Stimulated activated CD8-positive, alpha-beta memory T cell treated with anti-CD3 and anti-CD28 coated beads, Interleukin-7, amount 100 ng/mL, for 4 hours (primary cell): ENCODE measurements around the gene MAGEB2.
"Not testable (repeated sequence)": the region's sequence is repeated elsewhere in the genome, so short reads cannot be mapped to it uniquely, and the experiment has no call there.

ENCODE experiments used
- DNase-seq, 2 donors: peaks; one replicate each; pipeline ENCODE4 v3.0.0-alpha.2; 2020; ENCODE audit warnings: low read depth in 2 of 2

Gene MAGEB2

DNA sequence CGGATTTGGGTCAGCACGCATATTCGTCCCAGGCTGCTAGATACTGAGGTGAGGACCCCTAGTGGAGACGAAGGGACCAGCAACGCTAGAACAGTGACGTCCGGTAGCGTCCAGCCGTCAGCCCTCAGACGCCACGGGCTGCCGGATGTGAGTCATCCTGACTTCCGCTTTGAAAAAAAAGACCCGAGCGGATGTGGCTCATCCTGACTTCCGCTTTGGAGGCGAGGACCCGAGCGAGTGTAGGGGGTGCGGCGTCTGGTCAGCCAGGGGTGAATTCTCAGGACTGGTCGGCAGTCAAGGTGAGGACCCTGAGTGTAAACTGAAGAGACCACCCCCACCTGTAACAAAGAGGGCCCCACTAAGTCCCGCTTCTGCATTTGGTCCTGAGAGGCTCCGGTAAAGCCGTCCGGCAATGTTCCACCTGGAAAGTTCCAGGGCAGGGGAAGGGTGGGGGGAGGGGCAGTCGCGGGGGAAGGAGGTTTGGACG is at the start of gene MAGEB2:
Gene MAGEB2 (plus strand): TSS at position 207 of the 487 bp plus-strand sequence. CDS start 3,018 bp downstream, outside the sequence.
- DNase-seq: no peak

GRCh38 chrX:30170900-30171299 is 44.5 kb upstream of the MAGEB2 start:
- no peak for DNase-seq

GRCh38 chrX:30181353-30181752 is 34.0 kb upstream of the MAGEB2 start:
- no peak for DNase-seq

DNA sequence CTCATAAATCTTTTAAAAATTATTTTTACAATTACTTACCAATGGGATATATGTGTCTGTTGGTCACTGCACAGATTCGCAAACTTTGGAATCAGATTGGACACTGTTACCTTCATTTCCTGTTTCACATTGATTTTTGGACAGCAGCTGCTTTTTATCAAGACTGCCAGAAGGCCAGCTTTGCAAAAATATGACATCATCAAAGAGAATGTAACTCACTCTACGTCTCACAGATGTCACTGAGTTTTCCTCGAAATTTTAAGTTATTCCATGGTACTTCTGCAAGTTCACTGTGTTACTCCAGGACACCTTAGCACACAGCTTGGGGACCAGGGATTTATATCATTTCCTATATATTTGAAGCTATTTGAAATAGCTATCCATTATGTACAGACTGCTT is 31.8 kb upstream of the MAGEB2 start:
- DNase-seq: no peak

DNA sequence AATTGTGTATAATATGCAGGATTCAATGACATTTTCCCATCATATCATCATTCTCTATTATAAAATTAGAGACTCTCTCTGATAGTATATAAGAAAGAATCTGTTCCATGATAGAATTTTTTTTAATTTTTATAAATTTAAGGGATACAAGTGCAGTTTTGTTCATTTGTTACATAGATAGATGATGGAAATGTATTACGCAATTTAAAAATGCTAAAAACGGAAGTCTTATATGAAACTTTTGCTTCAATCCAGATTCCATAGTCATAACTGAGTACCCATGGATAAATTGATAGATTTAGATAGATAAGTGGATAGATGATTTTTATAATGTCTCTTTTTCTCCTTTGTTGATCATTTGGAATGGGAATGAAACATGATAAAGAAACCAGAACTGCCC is 24.9 kb upstream of the MAGEB2 start:
- no peak for DNase-seq

- DNase-seq: not testable (repeated sequence)
Measured at GRCh38 chrX:30193910-30194309, 21.5 kb upstream of the MAGEB2 start.

DNA sequence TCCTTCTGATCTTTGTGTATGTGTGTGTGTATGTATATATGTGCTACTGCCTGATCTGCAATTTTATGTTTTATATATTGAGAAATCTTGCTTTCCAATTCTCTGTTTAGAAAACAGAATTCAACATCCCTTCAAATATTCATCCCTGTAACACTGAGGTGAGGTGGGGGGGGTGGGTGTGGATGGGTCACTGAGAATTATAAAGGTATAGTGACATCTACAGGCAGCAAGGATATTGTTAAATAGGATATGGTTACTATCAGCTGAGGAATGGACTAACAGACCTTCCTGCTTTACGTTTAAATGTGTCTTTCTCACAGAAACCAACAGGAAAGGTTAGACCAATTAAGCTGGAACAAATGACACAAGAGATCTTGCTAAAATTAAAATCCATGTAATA is 19.0 kb upstream of the MAGEB2 start:
- no peak for DNase-seq

DNA sequence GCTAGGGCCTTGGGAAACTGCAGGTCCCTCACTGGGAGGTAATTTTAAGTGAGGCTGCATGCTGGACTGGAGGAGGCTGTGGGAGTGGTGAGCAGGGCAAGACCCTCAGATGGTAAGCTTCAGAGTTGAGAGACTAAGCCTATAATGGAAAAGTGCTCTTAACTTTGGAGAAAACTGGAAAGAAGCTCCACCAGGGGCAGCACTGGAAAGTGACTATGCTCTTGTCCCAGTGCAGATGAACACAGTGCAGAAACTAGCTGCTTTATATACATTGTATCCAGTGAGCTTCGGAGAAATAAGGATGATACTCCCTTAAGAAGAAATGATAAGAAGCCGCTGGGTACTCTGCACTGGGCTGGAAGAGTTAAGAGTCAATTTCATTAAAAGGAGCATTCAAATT is 3.2 kb upstream of the MAGEB2 start:
- no peak for DNase-seq

- DNase-seq: no peak
Measured at GRCh38 chrX:30217465-30217864, 2.1 kb downstream of the MAGEB2 start.

DNA sequence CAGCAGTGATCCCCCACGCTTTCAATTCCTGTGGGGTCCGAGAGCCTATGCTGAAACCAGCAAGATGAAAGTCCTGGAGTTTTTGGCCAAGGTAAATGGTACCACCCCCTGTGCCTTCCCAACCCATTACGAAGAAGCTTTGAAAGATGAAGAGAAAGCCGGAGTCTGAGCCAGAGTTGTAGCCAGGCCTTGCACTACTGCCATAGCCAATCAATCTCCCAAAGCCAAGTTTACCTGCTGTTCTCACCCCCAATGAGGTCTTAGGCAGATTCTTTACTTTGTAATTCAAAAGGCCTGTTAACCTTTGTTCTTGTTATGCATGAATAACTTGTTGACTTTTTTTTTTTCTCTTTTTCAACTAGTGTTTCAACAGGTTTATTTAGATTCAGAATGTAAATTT is 4.0 kb downstream of the MAGEB2 start:
- DNase-seq: no peak

DNA sequence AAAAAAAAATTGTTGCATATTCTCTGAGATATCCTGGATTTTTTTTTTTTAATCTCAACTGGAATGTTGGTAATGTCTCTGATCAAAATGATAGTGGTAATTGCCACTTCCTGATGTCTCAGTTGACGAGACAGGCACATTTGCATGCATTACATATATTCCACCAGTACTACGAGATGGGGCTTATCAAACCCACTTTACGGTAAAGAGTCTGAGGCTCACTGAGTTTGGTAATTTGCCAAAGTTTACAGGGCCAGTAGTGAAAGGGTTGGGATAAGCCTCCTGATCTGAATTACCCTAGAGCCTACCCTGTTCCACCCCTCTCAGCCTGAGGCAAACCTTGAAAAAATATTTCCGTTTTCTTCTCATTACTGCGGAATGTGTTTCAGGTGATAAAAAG is 5.3 kb downstream of the MAGEB2 start:
- DNase-seq: no peak

- no peak for DNase-seq
Measured at GRCh38 chrX:30224536-30224935, 9.2 kb downstream of the MAGEB2 start.

- DNase-seq: no peak
Measured at GRCh38 chrX:30228526-30228925, 13.2 kb downstream of the MAGEB2 start.

- no peak for DNase-seq
Measured at GRCh38 chrX:30230395-30230794, 15.0 kb downstream of the MAGEB2 start, which contains the start of gene MAGEB3. Gene MAGEB3 (plus strand): TSS chrX:30230657. CDS start chrX:30235925, 5,268 bp downstream.

- DNase-seq: no peak
Measured at GRCh38 chrX:30241724-30242415, 26.5 kb downstream of the MAGEB2 start, which contains the start of gene MAGEB4. Gene MAGEB4 (plus strand): TSS chrX:30242000. CDS start chrX:30242136, 136 bp downstream.

DNA sequence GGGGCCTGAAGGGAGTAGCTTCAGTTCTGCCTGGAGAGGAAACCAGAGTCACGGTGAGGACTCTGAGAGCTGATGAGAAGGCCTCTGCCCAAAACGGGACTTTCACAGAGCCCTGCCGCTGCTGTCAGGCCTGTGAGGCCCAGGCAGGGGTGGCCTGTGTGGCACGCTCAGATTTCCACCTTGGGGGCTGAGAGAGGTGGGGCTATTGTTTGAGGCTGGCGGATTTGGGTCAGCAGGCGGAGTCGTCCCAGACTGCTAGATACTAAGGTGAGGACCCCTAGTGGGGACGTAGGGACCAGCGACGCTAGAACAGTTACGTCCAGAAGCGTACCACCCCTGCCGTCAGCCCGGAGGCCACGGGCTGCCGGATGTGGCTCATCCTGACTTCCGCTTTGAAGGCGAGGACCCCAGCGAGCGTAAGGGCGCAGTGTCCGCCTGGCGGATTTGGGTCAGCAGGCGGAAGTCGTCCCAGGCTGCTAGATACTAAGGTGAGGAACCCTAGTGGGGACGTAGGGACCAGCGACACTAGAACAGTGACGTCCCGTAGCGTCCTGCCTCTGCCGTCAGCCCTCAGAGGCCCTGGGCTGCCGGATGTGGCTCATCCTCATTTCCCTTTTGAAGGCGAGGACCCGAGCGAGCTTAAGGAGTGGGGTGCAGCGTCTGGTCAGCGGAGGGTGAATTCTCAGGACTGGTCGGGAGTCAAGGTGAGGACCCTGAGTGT is 31.6 kb downstream of the MAGEB2 start, which contains the start of gene MAGEB1:
Gene MAGEB1 (plus strand): TSS at position 378 of the 721 bp plus-strand sequence. CDS start 3,348 bp downstream, outside the sequence.
- DNase-seq: no peak

DNA sequence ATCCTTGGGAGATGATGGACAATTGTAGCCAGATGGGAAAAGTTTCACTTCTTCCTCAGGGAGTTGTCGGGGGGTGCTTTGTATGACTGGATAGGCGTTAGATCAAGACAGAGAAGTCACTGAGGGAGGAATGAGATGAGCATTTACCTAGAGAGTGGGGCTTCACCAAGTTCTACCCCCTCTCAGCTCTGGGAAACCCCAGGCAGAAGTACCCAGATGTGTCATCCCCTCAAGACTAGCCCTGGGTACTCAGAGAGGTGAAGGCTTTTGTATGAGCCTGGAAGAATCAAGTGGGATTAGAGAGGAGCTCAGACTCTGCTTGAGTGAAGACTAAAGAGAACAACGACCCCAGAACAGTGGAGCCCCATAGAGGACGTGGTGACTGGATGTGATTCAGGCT is 33.5 kb downstream of the MAGEB2 start:
- no peak for DNase-seq

- no peak for DNase-seq
Measured at GRCh38 chrX:30253257-30253656, 37.9 kb downstream of the MAGEB2 start.

DNA sequence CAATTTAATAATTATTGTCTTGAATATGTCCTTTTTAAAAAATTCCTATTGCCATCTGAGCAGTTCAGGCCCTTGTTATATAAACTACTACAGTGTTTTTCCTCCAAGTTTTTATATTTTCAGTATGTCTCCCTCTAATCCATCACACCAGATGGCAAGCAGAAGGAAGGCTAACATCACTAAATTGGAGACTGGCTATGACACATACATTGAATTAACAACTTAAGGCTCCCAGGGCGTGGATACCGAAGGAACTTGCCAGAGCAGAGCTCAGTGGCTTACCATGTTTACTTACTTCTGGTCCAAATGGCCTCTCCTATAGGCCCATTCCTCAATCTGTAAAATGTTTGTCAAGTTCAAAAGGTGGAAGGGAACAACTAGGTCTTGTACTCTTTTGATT is 44.6 kb downstream of the MAGEB2 start:
- DNase-seq: no peak

DNA sequence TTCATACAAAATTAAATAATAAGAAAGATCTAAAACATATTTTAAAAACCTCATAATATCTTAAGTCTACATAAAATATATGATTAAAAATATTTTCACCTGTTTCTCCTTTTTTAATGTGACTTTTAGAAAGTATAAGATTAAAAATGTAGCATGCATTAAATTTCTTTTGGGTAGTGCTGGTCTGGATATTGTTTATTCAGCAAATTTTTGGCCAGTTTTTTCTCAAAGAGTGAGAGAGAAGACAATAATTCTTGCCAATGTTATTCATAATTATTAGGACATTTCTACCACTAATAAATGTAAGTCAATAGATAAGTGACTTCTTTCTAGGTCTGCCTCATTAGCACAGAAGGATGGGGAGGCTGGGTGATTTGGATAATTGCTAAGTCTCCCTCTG is 45.6 kb downstream of the MAGEB2 start:
- DNase-seq: no peak

- no peak for DNase-seq
Measured at GRCh38 chrX:30262763-30263162, 47.4 kb downstream of the MAGEB2 start.
